ENCODE measurements around the gene ID3.

GRCh38 chr1:23600283-23600682, 41.0 kb upstream of the ID3 start:
- TF ChIP-seq, protein P1, sequence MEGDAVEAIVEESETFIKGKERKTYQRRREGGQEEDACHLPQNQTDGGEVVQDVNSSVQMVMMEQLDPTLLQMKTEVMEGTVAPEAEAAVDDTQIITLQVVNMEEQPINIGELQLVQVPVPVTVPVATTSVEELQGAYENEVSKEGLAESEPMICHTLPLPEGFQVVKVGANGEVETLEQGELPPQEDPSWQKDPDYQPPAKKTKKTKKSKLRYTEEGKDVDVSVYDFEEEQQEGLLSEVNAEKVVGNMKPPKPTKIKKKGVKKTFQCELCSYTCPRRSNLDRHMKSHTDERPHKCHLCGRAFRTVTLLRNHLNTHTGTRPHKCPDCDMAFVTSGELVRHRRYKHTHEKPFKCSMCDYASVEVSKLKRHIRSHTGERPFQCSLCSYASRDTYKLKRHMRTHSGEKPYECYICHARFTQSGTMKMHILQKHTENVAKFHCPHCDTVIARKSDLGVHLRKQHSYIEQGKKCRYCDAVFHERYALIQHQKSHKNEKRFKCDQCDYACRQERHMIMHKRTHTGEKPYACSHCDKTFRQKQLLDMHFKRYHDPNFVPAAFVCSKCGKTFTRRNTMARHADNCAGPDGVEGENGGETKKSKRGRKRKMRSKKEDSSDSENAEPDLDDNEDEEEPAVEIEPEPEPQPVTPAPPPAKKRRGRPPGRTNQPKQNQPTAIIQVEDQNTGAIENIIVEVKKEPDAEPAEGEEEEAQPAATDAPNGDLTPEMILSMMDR (IDR thresholded peaks at IDR 0.05), result no peak
- TF ChIP-seq POLR2A (IDR thresholded peaks at IDR 0.05), result no peak
